Keratinocyte (primary cell): ENCODE data around the gene PIEZO1. TPM values are rescaled to one million over a fixed set of nuclear protein-coding genes. Genes with fewer than 3 reads are reported as not detected.

ENCODE experiments used
- DNase-seq: peaks from one replicate; pipeline ENCODE4 v3.0.0-alpha.2; 2011; ENCODE audit warnings: low read depth, missing footprints, low spot score
- FAIRE-seq: peaks from 2 replicates; lab custom pipeline; 2011; peaks lifted over from hg19 to GRCh38; lab: Jason Lieb, UNC
- H2AFZ ChIP-seq: 2 replicates; pipeline ENCODE4 v1.6.0; 2012; ENCODE audit warnings: low read length, control low read depth, inconsistent platforms; ENCODE audit not compliant: control insufficient read depth
- H3K27ac ChIP-seq: 2 replicates; pipeline ENCODE4 v1.5.1; 2011; ENCODE audit warnings: low read length; ENCODE audit not compliant: control insufficient read depth, insufficient read depth
- H3K27me3 ChIP-seq: 3 replicates; pipeline ENCODE4 v1.6.0; 2011; ENCODE audit warnings: low read length; ENCODE audit not compliant: control insufficient read depth, insufficient read depth; ENCODE audit errors: extremely low read depth
- H3K36me3 ChIP-seq, 2 experiments: 2 replicates in 1 of 2; 3 replicates in 1 of 2; pipeline ENCODE4 v1.5.1; 2011; ENCODE audit warnings: low read length in 2 of 2, mild to moderate bottlenecking in 1 of 2; ENCODE audit not compliant: control insufficient read depth in 2 of 2, insufficient read depth in 2 of 2; ENCODE audit errors: extremely low read depth in 1 of 2
- H3K4me1 ChIP-seq: 3 replicates; pipeline ENCODE4 v1.5.1; 2011; ENCODE audit warnings: low read length; ENCODE audit not compliant: control insufficient read depth, insufficient read depth; ENCODE audit errors: extremely low read depth
- H3K4me2 ChIP-seq: 3 replicates; pipeline ENCODE4 v1.6.0; 2011; ENCODE audit warnings: low read depth, low read length; ENCODE audit not compliant: control insufficient read depth, insufficient read depth; ENCODE audit errors: extremely low read depth
- H3K4me3 ChIP-seq, 3 experiments: fragments of 200-600 bp in 1 of 3; sonication (generic) in 1 of 3; 2 replicates in 2 of 3; 3 replicates in 1 of 3; pipeline ENCODE4 v1.5.1; 2011 to 2016; ENCODE audit warnings: low read length in 3 of 3, mild to moderate bottlenecking in 3 of 3, control low read depth in 2 of 3, inconsistent platforms in 1 of 3, low read depth in 1 of 3, mixed read lengths in 1 of 3, mixed run types in 1 of 3, moderate library complexity in 1 of 3; ENCODE audit not compliant: control insufficient read depth in 2 of 3, insufficient read depth in 2 of 3; ENCODE audit errors: extremely low read depth in 1 of 3
- H3K79me2 ChIP-seq: 2 replicates; pipeline ENCODE4 v1.6.0; 2012; ENCODE audit warnings: low read length; ENCODE audit not compliant: control insufficient read depth, insufficient read depth
- H3K9ac ChIP-seq: 3 replicates; pipeline ENCODE4 v1.6.0; 2011; ENCODE audit warnings: low read length; ENCODE audit not compliant: control insufficient read depth, insufficient read depth; ENCODE audit errors: extremely low read depth
- H3K9me1 ChIP-seq: 3 replicates; pipeline ENCODE4 v1.6.0; 2011; ENCODE audit warnings: low read length; ENCODE audit not compliant: control insufficient read depth, insufficient read depth; ENCODE audit errors: extremely low read depth
- H3K9me3 ChIP-seq: 2 replicates; pipeline ENCODE4 v1.5.1; 2012; ENCODE audit warnings: low read depth, low read length; ENCODE audit not compliant: control insufficient read depth
- H4K20me1 ChIP-seq: 3 replicates; pipeline ENCODE4 v1.6.0; 2011; ENCODE audit warnings: low read length; ENCODE audit not compliant: control insufficient read depth, insufficient read depth; ENCODE audit errors: extremely low read depth
- CTCF ChIP-seq, 3 experiments: IDR thresholded peaks in 1 of 3; conservative IDR thresholded peaks in 1 of 3; optimal IDR thresholded peaks in 1 of 3; 2 replicates in 2 of 3; 3 replicates in 1 of 3; pipeline versions ENCODE3 to v1.5.1; 2011; ENCODE audit warnings: low read length in 3 of 3, mild to moderate bottlenecking in 3 of 3, moderate library complexity in 2 of 3, control low read depth in 1 of 3, inconsistent platforms in 1 of 3; ENCODE audit not compliant: insufficient read depth in 2 of 3; ENCODE audit errors: extremely low read depth in 1 of 3
- EZH2 ChIP-seq: IDR thresholded peaks from one replicate; pipeline ENCODE4 v1.6.1; 2012; ENCODE audit warnings: inconsistent platforms, mild to moderate bottlenecking, low read length, moderate library complexity
- dilution Hi-C: fragments of 300-500 bp; cut with MboI; formaldehyde crosslinking; loops from one replicate; pipeline ENCODE4 v1.7.0; 2020; ENCODE audit warnings: low sequenced_read_pairs; ENCODE audit not compliant: extremely low pct_ligation_motif_present
- polyA plus RNA-seq, 5 experiments: library from polyadenylated mRNA; depleted of rRNA in 3 of 5; stranded (reverse) in 3 of 5; stranded (forward) in 1 of 5; unstranded in 1 of 5; fragments of >200 nt; gene quantifications; 1 replicate in 1 of 5; 2 replicates in 3 of 5; 3 replicates in 1 of 5; pipeline versions ENCODE4 v1.2.1 to v1.2.3, GENCODE V29; 2011 to 2012; ENCODE audit warnings: missing spikeins in 2 of 5, low read depth in 1 of 5, low replicate concordance in 1 of 5

The PIEZO1 gene
- polyA plus RNA-seq, 1 donor (not counting 4 experiments of a cell fraction or from before 2014, with no cell fraction given) = 62.8 TPM

- H2AFZ ChIP-seq = no peak overlapping the region
- FAIRE-seq = no peak
- H3K4me3 ChIP-seq = no peak overlapping the region
- dilution Hi-C loops = no loop called here
- H3K36me3 ChIP-seq = peaks cover 0 to 9% of the 10 kb centered on the region in 2 experiments
- H3K4me2 ChIP-seq = no peak overlapping the region
- no peaks in the 10 kb centered on the region for H3K9me3 ChIP-seq
- H3K4me1 ChIP-seq = peaks cover 12% of the 10 kb centered on the region
- H3K9ac ChIP-seq = no peak overlapping the region
- no peaks in the 10 kb centered on the region for H3K27me3 ChIP-seq
- no peak for TF ChIP-seq CTCF (optimal IDR thresholded peaks at IDR 0.05 in 1 of 3, IDR thresholded peaks at IDR 0.05 in 1 of 3, conservative IDR thresholded peaks at IDR 0.05 in 1 of 3; ENCODE audit: extremely low read depth in 1 of 3, insufficient read depth in 2 of 3, low read length in 3 of 3)
- TF ChIP-seq EZH2 = no peak
- no peaks in the 10 kb centered on the region for H3K79me2 ChIP-seq
- DNase-seq = no peak
- H3K27ac ChIP-seq = no peak overlapping the region
- no peaks in the 10 kb centered on the region for H4K20me1 ChIP-seq
- H3K9me1 ChIP-seq = no peaks in the 10 kb centered on the region
Measured at GRCh38 chr16:88818575-88818874, 33.5 kb upstream of the PIEZO1 start.

GRCh38 chr16:88817785-88818574 lies 33.0 kb upstream of the PIEZO1 start:
- no peak for DNase-seq
- H2AFZ ChIP-seq = no peak overlapping the region

More at GRCh38 chr16:88817785-88818574, 33.0 kb upstream of the PIEZO1 start:
- no peaks in the 10 kb centered on the region for H3K27me3 ChIP-seq
- H3K9me3 ChIP-seq = no peaks in the 10 kb centered on the region
- H4K20me1 ChIP-seq = no peaks in the 10 kb centered on the region
- no peak overlapping the region for H3K27ac ChIP-seq
- H3K4me2 ChIP-seq = no peak overlapping the region
- dilution Hi-C loops = no loop called here
- H3K4me1 ChIP-seq = peaks cover 12% of the 10 kb centered on the region
- no peak overlapping the region for H3K9ac ChIP-seq
- TF ChIP-seq CTCF (optimal IDR thresholded peaks at IDR 0.05 in 1 of 3, IDR thresholded peaks at IDR 0.05 in 1 of 3, conservative IDR thresholded peaks at IDR 0.05 in 1 of 3; ENCODE audit: extremely low read depth in 1 of 3, insufficient read depth in 2 of 3, low read length in 3 of 3) (no peak), EZH2 (no peak)
- H3K36me3 ChIP-seq = peaks cover 0 to 9% of the 10 kb centered on the region in 2 experiments
- no peaks in the 10 kb centered on the region for H3K9me1 ChIP-seq
- H3K4me3 ChIP-seq = no peak overlapping the region
- no peak for FAIRE-seq
- no peaks in the 10 kb centered on the region for H3K79me2 ChIP-seq
